ENCODE data around the gene HNRNPUL1. TPM values are rescaled to one million over a fixed set of nuclear protein-coding genes. Genes with fewer than 3 reads are reported as not detected.

Gene HNRNPUL1
- total and polyA plus RNA-seq, 2 experiments from 2014 or later: 111 to 112 TPM

GRCh38 chr19:41296433-41296871 lies 32.3 kb downstream of the HNRNPUL1 start:
- WGBS, 2 experiments (ENCODE audit: low coverage in 1 of 2, low lambda C conversion rate in 2 of 2, missing lambda C conversion rate in 2 of 2): 98% methylated on average over 2 of the region's 2 CpGs
- TF ChIP-seq EZH2phosphoT487 (IDR thresholded peaks at IDR 0.05; ENCODE audit: insufficient read depth, low read depth): no peak
- no peak for TF ChIP-seq EZH2 (IDR thresholded peaks at IDR 0.05; ENCODE audit: insufficient read depth, poor library complexity, severe bottlenecking)
- no peaks in the 10 kb centered on the region for H4K20me1 ChIP-seq (ENCODE audit: insufficient read depth)
- H2AFZ ChIP-seq: no peak overlapping the region
- H3K9me3 ChIP-seq (ENCODE audit: low read depth): no peaks in the 10 kb centered on the region
- H3K9ac ChIP-seq: peak overlapping the region; percentile 14; the same call in 1 of the 2 replicates
- no peaks in the 10 kb centered on the region for H3K27me3 ChIP-seq (replicated peaks; ENCODE audit: insufficient read depth)
- peaks cover 73% of the 10 kb centered on the region for H3K36me3 ChIP-seq (ENCODE audit: low read depth)
- H3F3A ChIP-seq (ENCODE audit: insufficient read depth): peaks cover 61% of the 10 kb centered on the region
- no peak overlapping the region for H3K4me2 ChIP-seq (ENCODE audit: unreplicated experiment)
- no peak for DNase-seq
- in situ Hi-C loops (cut with MboI): no loop called here
- H3K27ac ChIP-seq: peak overlapping the region; percentile 88
- H3K4me3 ChIP-seq: no peak overlapping the region
- no peaks in the 10 kb centered on the region for H3K9me2 ChIP-seq (ENCODE audit: insufficient read depth)
- peaks cover 57% of the 10 kb centered on the region for H3K79me2 ChIP-seq (ENCODE audit: insufficient read depth)
- peaks cover 26% of the 10 kb centered on the region for H3K4me1 ChIP-seq (ENCODE audit: insufficient read depth)

GRCh38 chr19:41297628-41298347 lies 33.6 kb downstream of the HNRNPUL1 start:
- no peak overlapping the region for H2AFZ ChIP-seq
- H3K4me1 ChIP-seq (ENCODE audit: insufficient read depth): peaks cover 26% of the 10 kb centered on the region
- peak overlapping the region; percentile 78 for H3K9ac ChIP-seq
- peak; percentile 23 for DNase-seq
- H3K27me3 ChIP-seq (replicated peaks; ENCODE audit: insufficient read depth): no peaks in the 10 kb centered on the region
- no peaks in the 10 kb centered on the region for H3K9me2 ChIP-seq (ENCODE audit: insufficient read depth)
- no peak overlapping the region for H3K4me2 ChIP-seq (ENCODE audit: unreplicated experiment)
- TF ChIP-seq EZH2 (IDR thresholded peaks at IDR 0.05; ENCODE audit: insufficient read depth, poor library complexity, severe bottlenecking): no peak
- TF ChIP-seq EZH2phosphoT487 (IDR thresholded peaks at IDR 0.05; ENCODE audit: insufficient read depth, low read depth): no peak
- H4K20me1 ChIP-seq (ENCODE audit: insufficient read depth): no peaks in the 10 kb centered on the region
- no peak overlapping the region for H3K4me3 ChIP-seq
- H3K79me2 ChIP-seq (ENCODE audit: insufficient read depth): peaks cover 44% of the 10 kb centered on the region
- in situ Hi-C loops (cut with MboI): no loop called here
- 52 to 53% methylated on average over 7 of the region's 7 CpGs for whole genome bisulfite sequencing, 2 experiments (ENCODE audit: low coverage in 1 of 2, low lambda C conversion rate in 2 of 2, missing lambda C conversion rate in 2 of 2)
- peak overlapping the region; percentile 88 for H3K27ac ChIP-seq
- H3K36me3 ChIP-seq (ENCODE audit: low read depth): peaks cover 67% of the 10 kb centered on the region
- no peaks in the 10 kb centered on the region for H3K9me3 ChIP-seq (ENCODE audit: low read depth)
- peaks cover 60% of the 10 kb centered on the region for H3F3A ChIP-seq (ENCODE audit: insufficient read depth)

GRCh38 chr19:41298348-41298964 lies 34.3 kb downstream of the HNRNPUL1 start:
- Histone ChIP-seq H3K4me3 (no peak overlapping the region), H3K4me2 (ENCODE audit: unreplicated experiment) (no peak overlapping the region), H3K27me3 (replicated peaks; ENCODE audit: insufficient read depth) (no peaks in the 10 kb centered on the region), H2AFZ (no peak overlapping the region), H3F3A (ENCODE audit: insufficient read depth) (peaks cover 53% of the 10 kb centered on the region), H3K36me3 (ENCODE audit: low read depth) (peaks cover 61% of the 10 kb centered on the region), H3K27ac (peak overlapping the region; percentile 88), H3K9ac (peak overlapping the region; percentile 78), H3K79me2 (ENCODE audit: insufficient read depth) (peaks cover 38% of the 10 kb centered on the region), H3K9me3 (ENCODE audit: low read depth) (no peaks in the 10 kb centered on the region), H3K9me2 (ENCODE audit: insufficient read depth) (no peaks in the 10 kb centered on the region), H4K20me1 (ENCODE audit: insufficient read depth) (no peaks in the 10 kb centered on the region), H3K4me1 (ENCODE audit: insufficient read depth) (peaks cover 26% of the 10 kb centered on the region)
- DNase-seq: peak; percentile 94
- 23% methylated on average over 4 of the region's 4 CpGs for WGBS, 2 experiments (ENCODE audit: low coverage in 1 of 2, low lambda C conversion rate in 2 of 2, missing lambda C conversion rate in 2 of 2)
- in situ Hi-C loops (cut with MboI): no loop called here
- TF ChIP-seq EZH2 (IDR thresholded peaks at IDR 0.05; ENCODE audit: insufficient read depth, poor library complexity, severe bottlenecking) (no peak), EZH2phosphoT487 (IDR thresholded peaks at IDR 0.05; ENCODE audit: insufficient read depth, low read depth) (no peak)

GRCh38 chr19:41299046-41299754 lies 35.0 kb downstream of the HNRNPUL1 start:
- Histone ChIP-seq H3K79me2 (ENCODE audit: insufficient read depth) (peaks cover 30% of the 10 kb centered on the region), H3K27ac (peak overlapping the region; percentile 88)

More at GRCh38 chr19:41299046-41299754, 35.0 kb downstream of the HNRNPUL1 start:
- Histone ChIP-seq H3K9me3 (ENCODE audit: low read depth) (no peaks in the 10 kb centered on the region), H3F3A (ENCODE audit: insufficient read depth) (peaks cover 49% of the 10 kb centered on the region), H3K27me3 (replicated peaks; ENCODE audit: insufficient read depth) (no peaks in the 10 kb centered on the region), H3K36me3 (ENCODE audit: low read depth) (peaks cover 61% of the 10 kb centered on the region), H3K4me3 (no peak overlapping the region), H3K9me2 (ENCODE audit: insufficient read depth) (no peaks in the 10 kb centered on the region), H3K4me1 (ENCODE audit: insufficient read depth) (peaks cover 26% of the 10 kb centered on the region), H3K4me2 (ENCODE audit: unreplicated experiment) (no peak overlapping the region), H2AFZ (no peak overlapping the region), H4K20me1 (ENCODE audit: insufficient read depth) (no peaks in the 10 kb centered on the region), H3K9ac (peak overlapping the region; percentile 78)
- 24 to 25% methylated on average over 9 to 10 of the region's 10 CpGs for WGBS, 2 experiments (ENCODE audit: low coverage in 1 of 2, low lambda C conversion rate in 2 of 2, missing lambda C conversion rate in 2 of 2)
- DNase-seq: peak; percentile 62
- in situ Hi-C loops (cut with MboI): no loop called here
- no peak for TF ChIP-seq EZH2phosphoT487 (IDR thresholded peaks at IDR 0.05; ENCODE audit: insufficient read depth, low read depth)
- TF ChIP-seq EZH2 (IDR thresholded peaks at IDR 0.05; ENCODE audit: insufficient read depth, poor library complexity, severe bottlenecking): no peak
